ENCODE data around the gene TBCCD1.

DNA sequence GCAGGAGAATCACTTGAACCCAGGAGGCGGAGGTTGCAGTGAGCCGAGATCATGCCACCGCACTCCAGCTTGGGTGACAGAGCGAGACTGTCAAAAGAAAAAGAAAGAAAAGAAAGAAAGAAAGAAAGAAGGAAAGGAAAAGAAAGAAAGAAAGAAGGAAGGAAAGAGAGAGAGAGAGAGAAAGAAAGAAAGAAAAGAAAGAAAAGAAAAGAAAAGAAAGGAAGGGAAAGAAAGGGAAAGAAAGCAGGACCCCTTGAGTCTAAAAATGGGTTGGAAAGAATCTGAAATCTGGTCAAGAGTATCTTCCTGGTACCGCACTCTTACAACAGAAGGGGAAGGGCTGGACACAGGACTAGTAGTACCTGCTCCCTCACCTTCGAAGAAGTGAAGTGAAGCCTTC is 42.5 kb downstream of the TBCCD1 start:
- TF ChIP-seq CTCF (conservative IDR thresholded peaks at IDR 0.05; ENCODE audit: low read depth, low read length) (no peak), BHLHE40 (IDR thresholded peaks at IDR 0.05; ENCODE audit: low read depth, low read length) (no peak), ELK1 (IDR thresholded peaks at IDR 0.05; ENCODE audit: borderline replicate concordance, low read depth, low read length) (no peak)

All from IMR-90 (cell line).